HG02763 (cell line): ENCODE data around the gene NMT1.

Experiments used
- ATAC-seq: cut with Tn5 transposase; IDR thresholded peaks from one replicate; pipeline ENCODE4 v1.9.1; 2021; ENCODE audit warnings: mild to moderate bottlenecking, moderate library complexity; ENCODE audit not compliant: unreplicated experiment

Gene NMT1

DNA sequence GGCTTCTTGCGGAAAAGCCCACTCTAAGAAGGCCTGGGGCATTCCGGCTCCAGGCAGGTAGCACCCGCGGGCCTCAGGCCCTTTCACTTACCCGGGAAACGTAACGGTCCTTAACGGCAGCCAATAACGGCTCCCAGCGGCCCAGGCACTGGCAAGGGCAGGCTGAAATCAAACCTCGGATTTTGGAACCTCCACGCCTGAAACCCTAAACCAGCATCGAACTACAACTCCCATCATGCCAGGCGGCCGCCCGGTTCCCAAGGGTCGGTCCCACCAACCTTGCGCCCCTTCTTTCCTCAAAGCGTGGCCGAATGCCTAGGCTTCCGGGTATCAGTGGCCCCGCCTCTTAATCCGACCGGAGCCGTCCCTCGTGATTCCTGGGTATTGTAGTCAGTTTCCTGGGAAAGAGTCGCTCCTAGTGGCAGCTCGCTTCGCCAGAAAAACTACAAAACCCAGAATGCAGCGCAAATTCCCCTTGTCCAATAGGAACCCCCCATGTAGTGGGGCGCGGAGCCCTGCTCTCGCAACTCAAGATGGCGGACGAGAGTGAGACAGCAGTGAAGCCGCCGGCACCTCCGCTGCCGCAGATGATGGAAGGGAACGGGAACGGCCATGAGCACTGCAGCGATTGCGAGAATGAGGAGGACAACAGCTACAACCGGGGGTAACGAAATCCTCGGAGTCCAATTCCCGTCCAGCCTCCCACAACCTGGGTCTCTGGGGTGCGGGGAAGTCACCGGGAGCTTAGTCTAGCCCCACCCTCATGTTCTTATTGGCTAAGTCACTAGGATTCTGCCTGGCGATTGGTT lies at the start of gene NMT1:
TSS of gene NMT1 (plus strand) at position 521 of the 809 bp plus-strand sequence. CDS start at position 534, 13 bp downstream.
- peak; percentile 88 for ATAC-seq

GRCh38 chr17:45011767-45012166 lies 49.4 kb upstream of the NMT1 start:
- ATAC-seq, result no peak

- ATAC-seq, result no peak
Measured at GRCh38 chr17:45013021-45013997, 47.8 kb upstream of the NMT1 start.

GRCh38 chr17:45016237-45016636 lies 44.9 kb upstream of the NMT1 start:
- no peak for ATAC-seq

DNA sequence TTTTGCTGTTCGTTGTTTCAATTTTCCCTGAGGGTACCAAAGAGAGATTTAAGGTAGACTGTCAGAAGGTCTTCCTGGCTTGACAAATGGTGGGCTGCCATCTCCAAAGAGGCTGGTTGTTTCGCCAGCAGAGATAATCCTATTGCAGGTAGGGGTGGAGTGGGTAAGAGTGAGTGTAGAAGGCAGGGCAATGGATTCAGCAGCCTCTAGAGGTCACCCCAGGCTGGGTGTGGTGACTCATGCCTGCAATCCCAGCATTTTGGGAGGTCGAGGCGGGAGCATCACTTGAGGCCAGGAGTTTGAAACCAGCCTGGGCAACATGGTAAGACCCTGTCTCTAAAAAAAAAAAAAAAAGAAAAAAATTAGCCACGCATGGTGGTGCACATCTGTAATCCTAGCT lies 44.3 kb upstream of the NMT1 start:
- ATAC-seq, result no peak

DNA sequence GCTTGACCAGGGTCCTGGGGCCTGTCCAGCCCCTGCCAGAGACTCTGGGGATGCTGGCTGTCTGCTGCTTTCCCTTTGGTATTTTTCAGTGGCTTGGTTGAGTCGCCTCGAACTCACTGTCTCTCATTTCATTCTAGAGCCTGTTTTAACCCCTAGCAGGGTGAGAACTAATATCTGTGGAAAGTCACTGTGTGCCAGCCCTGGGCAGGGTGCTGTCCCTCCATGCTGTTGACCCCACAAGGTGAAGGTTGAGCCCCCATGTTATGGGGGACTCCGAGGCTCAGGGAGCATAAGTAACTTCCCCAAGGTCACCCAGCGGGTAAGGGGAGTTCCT lies 42.6 kb upstream of the NMT1 start:
- ATAC-seq, result no peak

DNA sequence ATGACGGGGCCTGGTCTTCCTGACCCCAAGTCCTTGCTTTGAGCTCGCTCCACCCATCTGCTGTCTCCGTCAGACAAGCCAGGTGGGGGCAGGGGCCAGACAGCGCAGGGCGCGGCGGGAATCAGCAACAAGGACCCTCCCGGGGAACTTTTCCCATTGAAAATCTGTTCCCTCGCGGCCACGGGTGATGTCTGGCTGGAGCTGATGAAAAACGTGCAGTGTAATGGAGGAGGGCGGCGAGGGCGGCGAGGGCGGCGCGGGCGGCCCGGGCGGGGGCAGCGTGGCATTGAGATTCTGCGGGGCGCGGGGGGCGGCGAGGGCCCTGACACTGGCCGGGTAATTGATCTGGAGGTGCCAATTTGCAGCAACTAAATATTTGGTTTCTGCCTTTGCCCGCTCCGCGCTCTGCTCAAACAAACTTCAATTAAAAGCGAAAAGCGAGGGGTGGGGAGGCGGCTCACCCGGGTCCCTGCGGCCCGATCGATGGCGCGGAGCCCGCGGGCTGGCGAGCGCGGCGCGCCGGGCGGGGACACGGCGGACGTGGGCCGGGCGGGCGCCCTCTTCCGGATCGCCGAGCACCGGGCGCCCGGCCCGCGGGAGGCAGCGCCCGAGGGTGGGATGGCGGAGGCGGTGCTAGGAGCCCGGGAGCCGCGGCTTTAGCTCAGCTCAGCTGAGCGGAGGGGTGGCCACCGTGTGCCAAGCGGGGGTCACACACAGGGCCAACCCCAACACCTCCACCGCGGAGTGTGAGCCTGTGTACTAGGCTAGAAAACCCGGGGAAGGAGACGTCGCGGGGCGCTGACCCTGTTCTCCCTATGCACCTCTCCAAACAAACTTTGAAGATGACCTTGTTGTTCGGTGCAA lies 42.0 kb upstream of the NMT1 start:
- no peak for ATAC-seq

GRCh38 chr17:45020354-45021138 lies 40.6 kb upstream of the NMT1 start:
- ATAC-seq, result no peak

GRCh38 chr17:45021607-45022287 lies 39.4 kb upstream of the NMT1 start:
- peak; percentile 49 for ATAC-seq

- no peak for ATAC-seq
Measured at GRCh38 chr17:45022288-45022648, 38.8 kb upstream of the NMT1 start.

GRCh38 chr17:45022655-45023339 lies 38.3 kb upstream of the NMT1 start:
- no peak for ATAC-seq

DNA sequence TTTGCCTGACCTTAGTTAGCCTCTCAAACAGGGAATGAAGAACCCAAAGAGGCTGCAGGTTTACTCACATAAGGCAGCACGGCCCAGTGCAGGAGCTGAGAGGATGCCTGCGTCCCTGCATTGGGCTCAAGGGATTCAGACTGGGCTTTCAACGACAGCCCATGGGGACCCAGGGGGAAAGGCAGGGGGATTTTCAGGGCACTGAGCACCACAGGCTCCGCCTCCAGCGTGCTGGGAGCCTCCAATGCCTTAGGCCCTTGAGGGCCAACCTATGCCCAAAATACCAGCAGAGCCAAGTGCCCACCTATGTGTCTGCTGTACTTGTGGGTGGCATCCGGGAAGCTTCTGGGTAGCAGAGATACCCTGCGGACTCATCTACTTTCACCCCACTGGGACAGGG lies 32.0 kb upstream of the NMT1 start:
- ATAC-seq, result no peak

DNA sequence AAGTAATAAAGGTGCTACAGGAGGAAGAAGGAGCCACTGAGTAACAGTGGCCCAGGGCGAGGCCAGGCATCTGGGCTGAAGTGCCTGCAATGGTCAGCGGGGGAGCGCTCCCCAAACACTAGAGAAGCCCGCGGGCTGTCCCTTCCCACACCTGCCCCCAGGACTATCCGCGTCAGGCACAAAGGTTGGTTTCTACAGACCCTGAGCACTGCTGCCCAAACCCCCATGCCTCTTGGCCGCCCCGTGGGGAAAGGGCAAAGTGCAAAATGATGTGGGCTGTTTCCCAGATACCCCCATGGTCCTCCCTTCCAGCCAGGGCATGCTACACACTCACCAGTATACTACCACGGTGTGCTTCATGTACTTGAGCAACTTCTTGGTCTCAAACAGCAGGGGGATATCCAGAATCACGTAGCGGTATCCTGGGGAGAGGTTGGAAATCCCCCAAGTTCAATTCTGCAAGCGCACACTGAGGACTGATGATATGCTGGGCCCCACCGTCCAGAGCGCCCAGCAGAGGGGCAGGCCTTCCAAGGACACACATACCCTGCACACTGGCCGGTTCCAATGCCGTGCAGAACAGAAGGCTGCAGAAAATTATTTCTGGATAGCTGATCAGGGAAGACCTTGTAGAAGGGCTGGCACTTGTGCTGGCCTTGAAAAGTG lies 31.2 kb upstream of the NMT1 start:
- ATAC-seq, result no peak

- ATAC-seq, result no peak
Measured at GRCh38 chr17:45030733-45031132, 30.4 kb upstream of the NMT1 start.

DNA sequence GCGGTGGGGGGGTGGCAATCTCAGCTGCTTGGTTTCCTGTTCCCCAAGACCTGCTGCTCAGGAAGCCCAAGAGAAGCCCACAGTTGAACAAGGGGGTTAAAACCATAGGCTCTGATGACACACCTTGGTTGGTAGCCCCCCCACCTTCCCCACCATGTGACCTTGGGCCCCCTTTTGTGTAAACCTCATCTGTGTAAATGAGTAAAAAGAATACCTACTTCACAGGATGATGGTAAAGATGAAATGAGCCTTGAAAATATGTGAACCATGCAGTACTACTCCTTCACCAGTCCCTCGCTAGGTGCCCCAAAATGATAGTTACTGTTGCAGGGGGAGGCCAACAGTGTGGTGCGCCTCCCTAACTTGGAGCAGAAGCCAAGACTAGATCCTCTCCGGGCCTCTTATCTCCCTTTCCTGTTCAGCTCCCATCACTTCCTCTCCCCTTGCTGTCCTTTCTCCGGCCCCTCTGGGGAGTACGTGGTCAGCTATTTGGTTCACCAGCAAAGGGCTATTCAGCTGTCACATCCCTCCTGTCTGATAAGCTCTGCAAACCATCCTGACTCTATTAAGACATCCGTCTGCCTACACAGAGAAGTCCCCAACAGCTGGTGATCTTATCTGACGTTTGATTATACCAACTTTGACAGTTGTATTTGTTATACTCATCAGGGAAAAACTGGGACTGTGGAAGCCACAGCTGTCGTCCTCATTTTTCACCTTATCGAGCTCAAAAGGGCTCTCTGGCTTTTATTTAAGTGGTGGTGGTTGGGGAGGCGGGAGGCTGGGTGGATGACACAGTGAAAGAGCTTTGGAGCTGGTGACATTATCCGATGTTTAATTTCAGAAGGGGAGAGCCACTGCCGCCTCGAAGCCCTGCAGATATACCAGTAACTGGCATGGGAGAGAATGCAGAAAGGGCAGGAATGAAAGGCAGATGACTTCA lies 29.6 kb upstream of the NMT1 start:
- no peak for ATAC-seq

DNA sequence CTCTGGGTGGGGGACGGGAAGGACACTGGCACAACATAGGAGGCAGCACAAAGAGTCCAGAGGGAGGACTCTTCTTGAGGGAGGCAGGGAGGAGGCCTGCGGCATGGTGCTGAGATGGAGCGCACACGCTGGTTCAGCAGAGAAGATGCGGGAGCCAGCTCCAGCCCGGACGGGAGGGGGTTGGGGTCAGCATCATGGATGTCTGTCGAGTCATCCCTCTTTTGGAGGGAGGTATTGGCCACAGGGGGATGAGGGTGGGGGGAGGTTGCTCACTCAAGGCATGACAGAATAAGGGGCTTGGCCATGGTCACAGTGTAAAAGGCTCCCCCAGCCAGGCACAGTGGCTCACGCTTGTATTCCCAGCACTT lies 29.0 kb upstream of the NMT1 start:
- no peak for ATAC-seq

- ATAC-seq, result no peak
Measured at GRCh38 chr17:45034599-45034998, 26.5 kb upstream of the NMT1 start.

- no peak for ATAC-seq
Measured at GRCh38 chr17:45035848-45036247, 25.3 kb upstream of the NMT1 start.
